ENCODE data around the gene PIGZ. TPM values are rescaled to one million over a fixed set of nuclear protein-coding genes. Genes with fewer than 3 reads are reported as not detected.

PIGZ gene
- total RNA-seq, 1 experiment from 2014 or later, result 1.4 TPM

DNA sequence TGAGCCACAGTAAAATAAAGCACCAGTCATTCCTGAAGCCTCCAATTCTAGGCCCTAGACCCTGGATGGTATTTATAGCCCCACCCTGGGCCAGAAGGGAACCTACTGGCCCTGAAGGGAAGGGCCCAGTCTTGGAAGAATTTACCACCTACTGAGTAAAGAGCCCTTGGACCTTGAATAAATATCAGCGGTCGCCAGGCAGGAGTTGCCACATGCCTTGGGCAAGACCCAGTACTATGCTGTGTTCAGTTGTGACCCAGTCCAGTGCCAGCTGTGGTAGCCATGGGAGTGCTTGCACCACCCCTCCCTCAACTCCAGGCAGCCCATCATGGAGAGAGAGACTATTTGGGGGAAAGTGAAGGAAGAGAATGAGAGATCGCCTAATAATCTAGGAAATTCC lies 53.3 kb downstream of the PIGZ start (continued):
- TF ChIP-seq YY1 (IDR thresholded peaks at IDR 0.05; ENCODE audit: extremely low read depth, insufficient replicate concordance, low read depth, low read length), result no peak

DNA sequence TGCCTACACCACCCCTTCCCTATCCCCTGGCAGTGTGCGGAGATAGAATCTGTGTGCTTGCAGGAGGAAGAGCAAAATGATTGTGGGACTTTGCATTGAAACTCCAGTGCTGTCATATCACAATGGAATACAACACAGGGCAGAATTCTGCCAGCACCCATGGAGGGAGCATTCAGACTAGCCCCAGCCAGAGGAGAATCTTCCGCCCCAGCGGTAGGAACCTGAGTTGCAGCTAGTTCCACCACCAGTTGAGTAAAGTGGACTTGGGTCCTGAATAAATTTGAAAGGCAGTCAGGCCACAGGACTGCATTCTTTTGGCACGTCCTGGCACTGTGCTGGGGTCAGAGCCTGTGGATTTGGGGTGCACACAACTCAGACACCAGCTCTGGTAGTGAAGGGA lies 53.8 kb downstream of the PIGZ start:
- Histone ChIP-seq H3K4me3 (replicated peaks in 1 of 2; ENCODE audit: low read depth in 1 of 2, low read length in 2 of 2) (no peak overlapping the region), H3K79me2 (ENCODE audit: insufficient read depth, low read length) (no peaks in the 10 kb centered on the region), H3K4me2 (ENCODE audit: low read length) (no peak overlapping the region), H3K9me3 (ENCODE audit: control insufficient read depth in 1 of 2, insufficient read depth in 1 of 2, low read depth in 1 of 2, low read length in 2 of 2) (no peaks in the 10 kb centered on the region), H4K20me1 (ENCODE audit: insufficient read depth) (no peaks in the 10 kb centered on the region), H3K27me3 (ENCODE audit: insufficient read depth, low read length) (no peaks in the 10 kb centered on the region), H3K9me2 (ENCODE audit: insufficient read depth) (no peaks in the 10 kb centered on the region), H3K27ac (ENCODE audit: low read depth, low read length) (no peak overlapping the region), H3K9ac (ENCODE audit: low read length) (no peak overlapping the region), H3K4me1 (ENCODE audit: control insufficient read depth in 1 of 2, insufficient read depth in 2 of 2, low read length in 2 of 2) (no peaks in the 10 kb centered on the region), H2AFZ (ENCODE audit: low read depth, low read length, poor library complexity, severe bottlenecking) (no peak overlapping the region), H3K36me3 (ENCODE audit: control insufficient read depth in 1 of 2, insufficient read depth in 2 of 2, low read length in 2 of 2) (peaks cover 5 to 10% of the 10 kb centered on the region in 2 experiments; a peak in 1 of 4 replicates)
- ChIA-PET CTCF (no interaction called here), POLR2A (no interaction called here), RAD21 (ENCODE audit: low non-redundant PET in 1 of 2, low total read pairs in 2 of 2, uncharacterized antibody in 2 of 2, unreplicated experiment in 2 of 2) (no interaction called here)
- ATAC-seq, result no peak
- intact Hi-C loops (cut with micrococcal nuclease), result no loop called here
- no TSS peak for BruUV-seq (replicated peaks)
- TF ChIP-seq EZH2 (IDR thresholded peaks at IDR 0.05) (no peak), SIN3A (IDR thresholded peaks at IDR 0.05; ENCODE audit: low read depth) (no peak), RAD21 (IDR thresholded peaks at IDR 0.05; ENCODE audit: low read depth) (no peak), YY1 (IDR thresholded peaks at IDR 0.05; ENCODE audit: extremely low read depth, insufficient replicate concordance, low read depth, low read length) (no peak), ELF1 (IDR thresholded peaks at IDR 0.05; ENCODE audit: borderline replicate concordance, low read depth) (no peak), JUND (IDR thresholded peaks at IDR 0.05) (no peak), CBX3 (IDR thresholded peaks at IDR 0.05; ENCODE audit: low read depth) (no peak)
- TF ChIP-seq, protein P1, sequence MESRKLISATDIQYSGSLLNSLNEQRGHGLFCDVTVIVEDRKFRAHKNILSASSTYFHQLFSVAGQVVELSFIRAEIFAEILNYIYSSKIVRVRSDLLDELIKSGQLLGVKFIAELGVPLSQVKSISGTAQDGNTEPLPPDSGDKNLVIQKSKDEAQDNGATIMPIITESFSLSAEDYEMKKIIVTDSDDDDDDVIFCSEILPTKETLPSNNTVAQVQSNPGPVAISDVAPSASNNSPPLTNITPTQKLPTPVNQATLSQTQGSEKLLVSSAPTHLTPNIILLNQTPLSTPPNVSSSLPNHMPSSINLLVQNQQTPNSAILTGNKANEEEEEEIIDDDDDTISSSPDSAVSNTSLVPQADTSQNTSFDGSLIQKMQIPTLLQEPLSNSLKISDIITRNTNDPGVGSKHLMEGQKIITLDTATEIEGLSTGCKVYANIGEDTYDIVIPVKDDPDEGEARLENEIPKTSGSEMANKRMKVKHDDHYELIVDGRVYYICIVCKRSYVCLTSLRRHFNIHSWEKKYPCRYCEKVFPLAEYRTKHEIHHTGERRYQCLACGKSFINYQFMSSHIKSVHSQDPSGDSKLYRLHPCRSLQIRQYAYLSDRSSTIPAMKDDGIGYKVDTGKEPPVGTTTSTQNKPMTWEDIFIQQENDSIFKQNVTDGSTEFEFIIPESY (IDR thresholded peaks at IDR 0.05; ENCODE audit: extremely low read depth, insufficient replicate concordance, low read length), result no peak
- TF ChIP-seq, protein P2, sequence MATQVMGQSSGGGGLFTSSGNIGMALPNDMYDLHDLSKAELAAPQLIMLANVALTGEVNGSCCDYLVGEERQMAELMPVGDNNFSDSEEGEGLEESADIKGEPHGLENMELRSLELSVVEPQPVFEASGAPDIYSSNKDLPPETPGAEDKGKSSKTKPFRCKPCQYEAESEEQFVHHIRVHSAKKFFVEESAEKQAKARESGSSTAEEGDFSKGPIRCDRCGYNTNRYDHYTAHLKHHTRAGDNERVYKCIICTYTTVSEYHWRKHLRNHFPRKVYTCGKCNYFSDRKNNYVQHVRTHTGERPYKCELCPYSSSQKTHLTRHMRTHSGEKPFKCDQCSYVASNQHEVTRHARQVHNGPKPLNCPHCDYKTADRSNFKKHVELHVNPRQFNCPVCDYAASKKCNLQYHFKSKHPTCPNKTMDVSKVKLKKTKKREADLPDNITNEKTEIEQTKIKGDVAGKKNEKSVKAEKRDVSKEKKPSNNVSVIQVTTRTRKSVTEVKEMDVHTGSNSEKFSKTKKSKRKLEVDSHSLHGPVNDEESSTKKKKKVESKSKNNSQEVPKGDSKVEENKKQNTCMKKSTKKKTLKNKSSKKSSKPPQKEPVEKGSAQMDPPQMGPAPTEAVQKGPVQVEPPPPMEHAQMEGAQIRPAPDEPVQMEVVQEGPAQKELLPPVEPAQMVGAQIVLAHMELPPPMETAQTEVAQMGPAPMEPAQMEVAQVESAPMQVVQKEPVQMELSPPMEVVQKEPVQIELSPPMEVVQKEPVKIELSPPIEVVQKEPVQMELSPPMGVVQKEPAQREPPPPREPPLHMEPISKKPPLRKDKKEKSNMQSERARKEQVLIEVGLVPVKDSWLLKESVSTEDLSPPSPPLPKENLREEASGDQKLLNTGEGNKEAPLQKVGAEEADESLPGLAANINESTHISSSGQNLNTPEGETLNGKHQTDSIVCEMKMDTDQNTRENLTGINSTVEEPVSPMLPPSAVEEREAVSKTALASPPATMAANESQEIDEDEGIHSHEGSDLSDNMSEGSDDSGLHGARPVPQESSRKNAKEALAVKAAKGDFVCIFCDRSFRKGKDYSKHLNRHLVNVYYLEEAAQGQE (IDR thresholded peaks at IDR 0.05; ENCODE audit: low read depth), result no peak
- DNase-seq (ENCODE audit: low read depth, low spot score), result no peak

Measured in HCT116 (cell line).